K562 (cell line): ENCODE data around the gene FSHR. TPM values are rescaled to one million over a fixed set of nuclear protein-coding genes. Genes with fewer than 3 reads are reported as not detected.

Experiments used
- ATAC-seq: fragments of 200-7000 bp; cut with Tn5 transposase; 3 replicates; pipeline ENCODE4 v1.9.1; 2020; ENCODE audit warnings: moderate library complexity
- BruUV-seq: library from RNA; stranded (reverse); fragments of 400-500 nt; replicated peaks from 2 replicates; lab custom pipeline; 2021; lab: Mats Ljungman, UMichigan
- CTCF ChIA-PET: fragments of 300-600 bp; formaldehyde crosslinking; extraction: SDS; loops from one replicate; lab custom pipeline; 2021; ENCODE audit warnings: low intra/inter-chr PET ratio; lab: Yijun Ruan, JAX
- POLR2A ChIA-PET: fragments of 300-600, 350-650 bp; sonication (Branson Sonifier 250); formaldehyde crosslinking; extraction: SDS; loops from one replicate; lab custom pipeline; 2021; ENCODE audit warnings: antibody characterized with exemption, inconsistent platforms; lab: Yijun Ruan, JAX
- DNase-seq, 4 experiments: peaks; one replicate each; pipeline versions ENCODE4 v3.0.0 to v3.0.0-alpha.2; 2011 to 2018; ENCODE audit warnings: low spot score in 3 of 4, mixed read lengths in 3 of 4; ENCODE audit errors: extremely low read depth in 1 of 4
- FAIRE-seq: peaks from 2 replicates; lab custom pipeline; 2011; peaks lifted over from hg19 to GRCh38; lab: Jason Lieb, UNC
- H2AFZ ChIP-seq: 2 replicates; pipeline ENCODE4 v1.6.0; 2011; ENCODE audit warnings: low read depth, low read length, control low read depth, inconsistent platforms
- H3K27ac ChIP-seq: fragments of 200-600 bp; 3 replicates; pipeline ENCODE4 v1.8.0; 2011; ENCODE audit warnings: low read depth, mild to moderate bottlenecking, control low read depth, inconsistent platforms, low read length, moderate library complexity, mixed read lengths; ENCODE audit errors: extremely low read depth
- H3K27me3 ChIP-seq, 2 experiments: fragments of 300-600 bp in 1 of 2; 2 replicates in 1 of 2; 3 replicates in 1 of 2; pipeline versions ENCODE4 v1.6.0 to v1.8.0; 2011; ENCODE audit warnings: inconsistent platforms in 2 of 2, low read length in 2 of 2, mild to moderate bottlenecking in 1 of 2, mixed read lengths in 1 of 2, moderate library complexity in 1 of 2; ENCODE audit not compliant: control insufficient read depth in 2 of 2, insufficient read depth in 2 of 2
- H3K36me3 ChIP-seq: fragments of 300-600 bp; 3 replicates; pipeline ENCODE4 v1.8.0; 2011; ENCODE audit warnings: mild to moderate bottlenecking, low read length, inconsistent platforms; ENCODE audit not compliant: control insufficient read depth, insufficient read depth
- H3K4me1 ChIP-seq, 2 experiments: fragments of 200-600 bp in 1 of 2; replicated peaks in 1 of 2; 2 replicates in 1 of 2; 3 replicates in 1 of 2; pipeline versions ENCODE4 v1.5.1 to v1.8.0; 2011; ENCODE audit warnings: inconsistent platforms in 2 of 2, low read length in 2 of 2, mild to moderate bottlenecking in 1 of 2, mixed read lengths in 1 of 2, moderate library complexity in 1 of 2; ENCODE audit not compliant: control insufficient read depth in 2 of 2, insufficient read depth in 2 of 2
- H3K4me2 ChIP-seq: 2 replicates; pipeline ENCODE4 v1.6.1; 2011; ENCODE audit warnings: low read length, control low read depth, inconsistent platforms, mixed read lengths; ENCODE audit not compliant: insufficient read depth
- H3K4me3 ChIP-seq: fragments of 200-600 bp; sonication (generic), shearing (Covaris generic); 2 replicates; pipeline ENCODE4 v1.5.1; 2016; ENCODE audit warnings: control low read depth, inconsistent platforms
- H3K79me2 ChIP-seq: fragments of 200-600 bp; 3 replicates; pipeline ENCODE4 v1.8.0; 2011; ENCODE audit warnings: low read length, inconsistent platforms; ENCODE audit not compliant: control insufficient read depth, insufficient read depth
- H3K9ac ChIP-seq, 2 experiments: 2 replicates each; pipeline versions ENCODE4 v1.6.0 to v1.6.1; 2011; ENCODE audit warnings: low read depth in 2 of 2, low read length in 2 of 2, control low read depth in 1 of 2, inconsistent platforms in 1 of 2, mild to moderate bottlenecking in 1 of 2, mixed read lengths in 1 of 2; ENCODE audit not compliant: insufficient read depth in 1 of 2
- H3K9me1 ChIP-seq: one replicate; pipeline ENCODE4 v1.6.0; 2011; ENCODE audit warnings: inconsistent platforms, mild to moderate bottlenecking, low read length, moderate library complexity; ENCODE audit not compliant: control insufficient read depth, insufficient read depth
- H3K9me3 ChIP-seq: replicated peaks from 2 replicates; pipeline ENCODE4 v1.5.1; 2011; ENCODE audit warnings: low read depth, low read length, inconsistent platforms; ENCODE audit not compliant: control insufficient read depth, insufficient read depth
- H4K20me1 ChIP-seq: replicated peaks from 2 replicates; pipeline ENCODE4 v1.6.1; 2011; ENCODE audit warnings: low read length, inconsistent platforms, mixed read lengths; ENCODE audit not compliant: control insufficient read depth, insufficient read depth
- ARID2 ChIP-seq: fragments of 450-650 bp; IDR thresholded peaks from 2 replicates; pipeline ENCODE4 v1.6.1; 2017; ENCODE audit warnings: antibody characterized with exemption, mild to moderate bottlenecking
- ARNT ChIP-seq, 2 experiments: fragments of 450-650 bp; IDR thresholded peaks; 2 replicates each; pipeline ENCODE4 v1.6.1; 2016; ENCODE audit warnings: mild to moderate bottlenecking in 1 of 2
- ATF2 ChIP-seq: sonication (generic); formaldehyde crosslinking; IDR thresholded peaks from 2 replicates; pipeline ENCODE4 v1.8.1; 2022; ENCODE audit warnings: missing genetic modification reagents
- NCOA2 ChIP-seq, 2 experiments: fragments of 450-650 bp; IDR thresholded peaks; 2 replicates each; pipeline ENCODE4 v1.6.1; 2018; ENCODE audit warnings: mild to moderate bottlenecking in 2 of 2, moderate library complexity in 1 of 2; ENCODE audit not compliant: partially characterized antibody in 2 of 2
- NFE2L1 ChIP-seq: fragments of 450-650 bp; IDR thresholded peaks from 2 replicates; pipeline ENCODE4 v1.6.1; 2016; ENCODE audit warnings: missing genetic modification characterization, low read depth, mild to moderate bottlenecking, missing compliant biosample characterization, moderate library complexity, borderline replicate concordance
- ZNF347 ChIP-seq: fragments of 450-650 bp; formaldehyde crosslinking; IDR thresholded peaks from 2 replicates; pipeline ENCODE4 v1.4.0; 2020; ENCODE audit warnings: low read depth, mild to moderate bottlenecking, moderate library complexity
- ZNF444 ChIP-seq: fragments of 250-450 bp; sonication (Bioruptor Pico); IDR thresholded peaks from 2 replicates; pipeline ENCODE4 v1.4.0; 2020; ENCODE audit warnings: mild to moderate bottlenecking, moderate library complexity
- ZNF561 ChIP-seq: fragments of 450-650 bp; formaldehyde crosslinking; conservative IDR thresholded peaks from 2 replicates; pipeline ENCODE4 v1.4.0; 2020; ENCODE audit warnings: mild to moderate bottlenecking, moderate library complexity
- ZNF75A ChIP-seq: fragments of 450-650 bp; formaldehyde crosslinking; IDR thresholded peaks from 2 replicates; pipeline ENCODE4 v1.4.0; 2020; ENCODE audit warnings: mild to moderate bottlenecking
- ZSCAN29 ChIP-seq: fragments of 450-650 bp; IDR thresholded peaks from 2 replicates; pipeline ENCODE4 v1.6.1; 2017
- ZZZ3 ChIP-seq: fragments of 450-650 bp; IDR thresholded peaks from 2 replicates; pipeline ENCODE4 v1.6.1; 2016; ENCODE audit warnings: antibody characterized with exemption, mild to moderate bottlenecking, moderate library complexity
- WGBS: fragments of 100-300 bp; shearing (Covaris generic); methylation state at CpG from one replicate; pipeline ENCODE4 v1.1.6; 2016; ENCODE audit warnings: low coverage, mixed read lengths; ENCODE audit not compliant: insufficient coverage; ENCODE audit errors: missing lambda C conversion rate; 5-methylcytosine and 5-hydroxymethylcytosine counted together
- in situ Hi-C: fragments of 300-500 bp; cut with MboI; formaldehyde crosslinking; loops from 4 replicates; pipeline ENCODE4 v1.15.0; 2018; ENCODE audit warnings: inconsistent platforms, mixed read lengths
- intact Hi-C: fragments of 100-400 bp; cut with micrococcal nuclease; formaldehyde crosslinking; loops from 2 replicates; pipeline ENCODE4 v1.14.2; 2022
- polyA plus RNA-seq, 8 experiments: library from polyadenylated mRNA; depleted of rRNA in 4 of 8; stranded (reverse) in 5 of 8; unstranded in 3 of 8; fragments of >200 nt; fragmentation: Nextera tagmentation in 2 of 8; fragmentation: Illumina TruSeq in 1 of 8; extraction: Ambion mirVana in 2 of 8; extraction: Trizol in 1 of 8; gene quantifications; 2 replicates each; pipeline versions ENCODE4 v1.2.1 to v1.2.3, GENCODE V29; 2011 to 2014; ENCODE audit warnings: inconsistent platforms in 1 of 8, missing spikeins in 1 of 8
- total RNA-seq, 7 experiments: library from RNA; depleted of rRNA in 6 of 7; stranded (reverse); fragments of >200 nt in 6 of 7; fragmentation: Illumina TruSeq in 2 of 7; extraction: Trizol in 2 of 7; gene quantifications; 2 replicates each; pipeline versions ENCODE4 v1.2.1 to v1.2.3, GENCODE V29; 2011 to 2021; ENCODE audit warnings: low replicate concordance in 1 of 7

The FSHR gene
- total and polyA plus RNA-seq, 9 of the 15 experiments (the other 6 are each of a cell fraction or from before 2014, with no cell fraction given): not detected

- Histone ChIP-seq H3K27ac (no peak overlapping the region), H3K4me2 (no peak overlapping the region), H4K20me1 (no peaks in the 10 kb centered on the region), H3K27me3 (no peaks in the 10 kb centered on the region), H3K4me1 (no peaks in the 10 kb centered on the region), H3K9me3 (no peaks in the 10 kb centered on the region), H3K9me1 (no peaks in the 10 kb centered on the region), H2AFZ (no peak overlapping the region), H3K36me3 (no peaks in the 10 kb centered on the region), H3K79me2 (no peaks in the 10 kb centered on the region), H3K4me3 (no peak overlapping the region), H3K9ac (no peak overlapping the region)
- TF ChIP-seq ARNT (IDR thresholded peaks at IDR 0.05) (no peak), ZNF347 (CRISPR knock-in tag) (no peak), ZSCAN29 (no peak), ZNF444 (no peak), NCOA2 (IDR thresholded peaks at IDR 0.05; ENCODE audit: partially characterized antibody in 2 of 2) (no peak), ATF2 (CRISPR knock-in tag) (no peak), NFE2L1 (no peak), ARID2 (no peak), ZZZ3 (no peak), ZNF561 (CRISPR knock-in tag) (no peak), ZNF75A (CRISPR knock-in tag) (no peak)
- no peak for ATAC-seq
- DNase-seq: no peak
- FAIRE-seq: no peak
- in situ Hi-C loops (no loop called here), intact Hi-C loops (no loop called here)
- no TSS peak for BruUV-seq
- ChIA-PET POLR2A (no interaction called here), CTCF (no interaction called here)
- WGBS: 0% methylated on average over 1 of the region's 1 CpG
Observed at GRCh38 chr2:49129034-49129433, 25.3 kb downstream of the FSHR start.
